ENCODE data around the gene DPP3. TPM values are rescaled to one million over a fixed set of nuclear protein-coding genes. Genes with fewer than 3 reads are reported as not detected.
"Not testable (repeated sequence)": the region's sequence is repeated elsewhere in the genome, so short reads cannot be mapped to it uniquely, and the experiment has no call there.

DPP3 gene, protein sequence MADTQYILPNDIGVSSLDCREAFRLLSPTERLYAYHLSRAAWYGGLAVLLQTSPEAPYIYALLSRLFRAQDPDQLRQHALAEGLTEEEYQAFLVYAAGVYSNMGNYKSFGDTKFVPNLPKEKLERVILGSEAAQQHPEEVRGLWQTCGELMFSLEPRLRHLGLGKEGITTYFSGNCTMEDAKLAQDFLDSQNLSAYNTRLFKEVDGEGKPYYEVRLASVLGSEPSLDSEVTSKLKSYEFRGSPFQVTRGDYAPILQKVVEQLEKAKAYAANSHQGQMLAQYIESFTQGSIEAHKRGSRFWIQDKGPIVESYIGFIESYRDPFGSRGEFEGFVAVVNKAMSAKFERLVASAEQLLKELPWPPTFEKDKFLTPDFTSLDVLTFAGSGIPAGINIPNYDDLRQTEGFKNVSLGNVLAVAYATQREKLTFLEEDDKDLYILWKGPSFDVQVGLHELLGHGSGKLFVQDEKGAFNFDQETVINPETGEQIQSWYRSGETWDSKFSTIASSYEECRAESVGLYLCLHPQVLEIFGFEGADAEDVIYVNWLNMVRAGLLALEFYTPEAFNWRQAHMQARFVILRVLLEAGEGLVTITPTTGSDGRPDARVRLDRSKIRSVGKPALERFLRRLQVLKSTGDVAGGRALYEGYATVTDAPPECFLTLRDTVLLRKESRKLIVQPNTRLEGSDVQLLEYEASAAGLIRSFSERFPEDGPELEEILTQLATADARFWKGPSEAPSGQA
- total RNA-seq (2014; rRNA removed; shearing (Covaris generic)) = 40.0 and 47.2 TPM in 2 replicates
- 53.4 and 60.3 TPM in 2 replicates for total RNA-seq (2022)
- percentile 48 among the genes with signal in this experiment for Bru-seq, nascent RNA
- BruChase-seq, experiment 1, labeled RNA remaining after a 6-hour chase = percentile 62 among the genes with signal in this experiment
- percentile 54 among the genes with signal in this experiment for BruChase-seq, experiment 2, labeled RNA remaining after a 2-hour chase
- long read RNA-seq, transcript DPP3-211 (18 exons, 3,078 nt) = major isoform, 9 of 34 reads
- long read RNA-seq, transcript DPP3-209 (18 exons, 2,974 nt) = minor isoform, 6 of 34 reads
- long read RNA-seq, partial matches to known transcripts = 9 of 34 reads
- long read RNA-seq, other reads (novel, unspliced or antisense) = 10 of 34 reads

DNA sequence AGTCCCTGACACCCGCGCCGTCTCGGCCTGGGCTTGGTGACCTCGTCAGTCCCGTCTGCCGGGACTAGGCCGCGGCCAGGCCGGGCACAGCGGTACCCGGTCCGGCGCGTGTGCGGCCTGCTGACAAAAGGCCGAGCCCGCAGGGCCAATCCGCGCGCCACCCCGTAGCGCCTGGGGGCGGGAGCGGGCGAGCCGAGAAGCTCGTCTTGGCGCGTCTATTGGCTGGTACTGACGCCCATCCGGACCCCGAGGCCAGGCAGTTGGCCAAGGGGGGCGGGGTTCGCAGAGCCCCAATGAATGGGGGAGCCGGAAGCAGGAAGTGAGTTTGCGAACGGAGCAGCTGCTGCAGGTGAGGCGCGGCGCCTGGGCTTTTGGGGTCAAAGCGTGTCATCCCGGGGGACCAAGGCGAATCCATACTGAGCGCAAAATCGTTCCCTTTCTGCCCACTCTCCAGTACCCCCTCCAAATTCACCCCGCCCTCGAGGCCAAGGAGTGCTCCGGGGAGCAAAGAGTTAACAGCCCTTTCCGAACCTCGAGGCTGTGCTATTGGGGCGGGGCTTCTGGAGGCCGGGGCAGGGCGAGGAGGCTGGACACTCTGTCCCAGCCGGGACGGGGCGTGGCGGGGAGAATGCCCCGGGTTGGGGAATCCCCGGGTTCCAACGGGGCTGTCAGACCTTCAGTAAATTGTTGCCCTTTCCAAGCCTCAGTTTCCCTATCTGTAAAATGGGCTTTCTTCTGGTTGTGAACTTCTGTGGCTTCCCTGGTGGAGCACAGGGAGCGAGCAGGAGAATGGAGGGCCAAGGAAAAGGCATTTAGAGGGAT is at the start of gene DPP3:
Gene DPP3, plus strand, starts transcription at position 318 of the 822 bp plus-strand sequence. CDS start 1,767 bp downstream, outside the sequence.
- peak within 1 kb of the TSS; percentile 89 for H3K4me3 ChIP-seq (ENCODE audit: low read depth, low read length, poor library complexity, severe bottlenecking)
- peak within 1 kb of the TSS; percentile 97 for H3K4me2 ChIP-seq (ENCODE audit: low read length)
- DNase-seq (ENCODE audit: low spot score) = peak; percentile 98
- H3K9me2 ChIP-seq (ENCODE audit: insufficient read depth, low read length) = no peaks in the 10 kb centered on the region
- peaks cover 11% of the 10 kb centered on the region for H3K4me1 ChIP-seq (ENCODE audit: insufficient read depth, low read length, poor library complexity, severe bottlenecking)
- H3K79me2 ChIP-seq (ENCODE audit: insufficient read depth, low read depth, low read length) = peaks cover 5% of the 10 kb centered on the region; the same call in 1 of the 2 replicates
- BruUV-seq (replicated peaks) = no TSS peak
- intact Hi-C loops (cut with micrococcal nuclease; ENCODE audit: unreplicated experiment) = loop anchor here (1.0 to 5.0 kb wide), 3 partner anchors 66 to 362 kb away; partner anchors contain the start of genes ACTN3, RCE1 and ZDHHC24
- H2AFZ ChIP-seq (ENCODE audit: low read length) = peak within 1 kb of the TSS; percentile 77
- H3K36me3 ChIP-seq (ENCODE audit: insufficient read depth, low read length) = peaks cover 14% of the 10 kb centered on the region
- POLR2A ChIA-PET = interaction anchor here (0.5 to 1.2 kb wide), 9 partner anchors 9 to 875 kb away, joined by 3 to 5 read pairs (median 3); partner anchors contain the start of genes MRPL11, RBM4 and RBM4B
- H4K20me1 ChIP-seq (ENCODE audit: insufficient read depth, low read length) = no peaks in the 10 kb centered on the region
- H3K27ac ChIP-seq (ENCODE audit: low read depth, low read length, poor library complexity, severe bottlenecking) = peak within 1 kb of the TSS; percentile 47
- CTCF ChIA-PET (ENCODE audit: unreplicated experiment) = no interaction called here
- H3K9me3 ChIP-seq (ENCODE audit: low read length) = no peaks in the 10 kb centered on the region
- TF ChIP-seq, protein P1, sequence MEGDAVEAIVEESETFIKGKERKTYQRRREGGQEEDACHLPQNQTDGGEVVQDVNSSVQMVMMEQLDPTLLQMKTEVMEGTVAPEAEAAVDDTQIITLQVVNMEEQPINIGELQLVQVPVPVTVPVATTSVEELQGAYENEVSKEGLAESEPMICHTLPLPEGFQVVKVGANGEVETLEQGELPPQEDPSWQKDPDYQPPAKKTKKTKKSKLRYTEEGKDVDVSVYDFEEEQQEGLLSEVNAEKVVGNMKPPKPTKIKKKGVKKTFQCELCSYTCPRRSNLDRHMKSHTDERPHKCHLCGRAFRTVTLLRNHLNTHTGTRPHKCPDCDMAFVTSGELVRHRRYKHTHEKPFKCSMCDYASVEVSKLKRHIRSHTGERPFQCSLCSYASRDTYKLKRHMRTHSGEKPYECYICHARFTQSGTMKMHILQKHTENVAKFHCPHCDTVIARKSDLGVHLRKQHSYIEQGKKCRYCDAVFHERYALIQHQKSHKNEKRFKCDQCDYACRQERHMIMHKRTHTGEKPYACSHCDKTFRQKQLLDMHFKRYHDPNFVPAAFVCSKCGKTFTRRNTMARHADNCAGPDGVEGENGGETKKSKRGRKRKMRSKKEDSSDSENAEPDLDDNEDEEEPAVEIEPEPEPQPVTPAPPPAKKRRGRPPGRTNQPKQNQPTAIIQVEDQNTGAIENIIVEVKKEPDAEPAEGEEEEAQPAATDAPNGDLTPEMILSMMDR (conservative IDR thresholded peaks at IDR 0.05; ENCODE audit: low read length) = peak; percentile 30; the same call in 1 of the 2 replicates
- no peak for TF ChIP-seq EZH2phosphoT487 (IDR thresholded peaks at IDR 0.05; ENCODE audit: borderline replicate concordance, low read depth, low read length)

DNA sequence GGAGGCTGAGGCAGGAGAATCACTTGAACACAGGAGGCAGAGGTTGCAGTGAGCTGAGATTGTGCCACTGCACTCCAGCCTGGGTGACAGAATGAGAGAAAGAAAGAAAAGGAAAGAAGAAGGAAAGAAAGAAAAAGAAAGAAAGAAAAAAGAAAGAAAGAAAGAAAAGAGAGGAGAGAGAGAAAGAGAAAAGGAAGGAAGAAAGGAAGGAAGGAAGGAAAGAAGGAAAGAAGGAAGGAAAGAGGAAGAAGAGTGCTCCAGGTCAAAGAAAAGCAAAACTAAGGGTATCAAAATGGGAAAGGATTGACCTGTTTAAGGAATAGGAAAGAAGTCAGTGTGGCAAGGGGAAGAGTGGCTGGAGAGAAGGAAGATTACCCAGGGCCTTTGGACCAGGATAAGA is 48.9 kb upstream of the DPP3 start:
- CTCF ChIA-PET (ENCODE audit: unreplicated experiment); H3K9me2 ChIP-seq (ENCODE audit: insufficient read depth, low read length); POLR2A ChIA-PET; H3K4me3 ChIP-seq (ENCODE audit: low read depth, low read length, poor library complexity, severe bottlenecking); H2AFZ ChIP-seq (ENCODE audit: low read length); H4K20me1 ChIP-seq (ENCODE audit: insufficient read depth, low read length); DNase-seq (ENCODE audit: low spot score); H3K79me2 ChIP-seq (ENCODE audit: insufficient read depth, low read depth, low read length); BruUV-seq (replicated peaks); H3K4me1 ChIP-seq (ENCODE audit: insufficient read depth, low read length, poor library complexity, severe bottlenecking); H3K27ac ChIP-seq (ENCODE audit: low read depth, low read length, poor library complexity, severe bottlenecking); H3K4me2 ChIP-seq (ENCODE audit: low read length); H3K9me3 ChIP-seq (ENCODE audit: low read length): not testable (repeated sequence)
- H3K36me3 ChIP-seq (ENCODE audit: insufficient read depth, low read length) = peaks cover 27% of the 10 kb centered on the region
- intact Hi-C loops (cut with micrococcal nuclease; ENCODE audit: unreplicated experiment) = loop anchor here (2.0 kb wide), 1 partner anchor 44 kb away; no protein-coding TSS in a partner anchor

DNA sequence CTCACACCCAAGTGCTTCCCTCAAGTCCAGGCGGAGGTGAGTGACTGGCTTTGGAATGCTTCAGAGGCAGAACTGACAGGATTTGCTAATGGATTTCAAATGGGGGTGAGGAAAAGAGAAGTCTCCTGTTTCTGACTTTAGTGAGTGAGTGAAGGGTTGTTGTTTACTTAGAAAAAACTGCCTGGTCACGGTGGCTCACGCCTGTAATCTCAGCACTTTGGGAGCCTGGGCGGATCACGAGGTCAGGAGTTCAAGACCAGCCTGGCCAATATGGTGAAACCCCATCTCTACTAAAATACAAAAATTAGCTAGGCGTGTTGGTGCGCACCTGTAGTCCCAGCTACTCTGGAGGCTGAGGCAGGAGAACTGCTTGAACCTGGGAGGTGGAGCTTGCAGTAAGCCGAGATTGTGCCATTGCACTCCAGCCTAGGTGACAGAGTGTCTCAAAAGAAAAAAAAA is 48.3 kb upstream of the DPP3 start:
- CTCF ChIA-PET (ENCODE audit: unreplicated experiment); POLR2A ChIA-PET: not testable (repeated sequence)

More for the DNA sequence above, 48.3 kb upstream of the DPP3 start:
- not testable (repeated sequence) for H3K4me3 ChIP-seq (ENCODE audit: low read depth, low read length, poor library complexity, severe bottlenecking); DNase-seq (ENCODE audit: low spot score); H4K20me1 ChIP-seq (ENCODE audit: insufficient read depth, low read length); H2AFZ ChIP-seq (ENCODE audit: low read length); H3K79me2 ChIP-seq (ENCODE audit: insufficient read depth, low read depth, low read length); BruUV-seq (replicated peaks); H3K9me3 ChIP-seq (ENCODE audit: low read length); H3K4me2 ChIP-seq (ENCODE audit: low read length); H3K27ac ChIP-seq (ENCODE audit: low read depth, low read length, poor library complexity, severe bottlenecking); H3K9me2 ChIP-seq (ENCODE audit: insufficient read depth, low read length); H3K4me1 ChIP-seq (ENCODE audit: insufficient read depth, low read length, poor library complexity, severe bottlenecking)
- intact Hi-C loops (cut with micrococcal nuclease; ENCODE audit: unreplicated experiment) = loop anchor here (2.0 kb wide), 1 partner anchor 45 kb away; no protein-coding TSS in a partner anchor
- H3K36me3 ChIP-seq (ENCODE audit: insufficient read depth, low read length) = peaks cover 33% of the 10 kb centered on the region
